KMS-11 (cell line): ENCODE results near the gene RPS21.

ENCODE experiments used
- H2AFZ ChIP-seq: fragments of 200-600 bp; sonication (generic); 2 replicates; pipeline ENCODE4 v1.6.1; 2016; ENCODE audit warnings: antibody characterized with exemption, mixed run types, low read depth
- H3K27ac ChIP-seq: fragments of 200-600 bp; sonication (generic); 2 replicates; pipeline ENCODE4 v1.6.1; 2016; ENCODE audit warnings: mild to moderate bottlenecking, mixed run types
- H3K27me3 ChIP-seq: fragments of 200-600 bp; sonication (generic); 2 replicates; pipeline ENCODE4 v1.6.1; 2017; ENCODE audit warnings: mild to moderate bottlenecking, low read depth, mixed run types, moderate library complexity; ENCODE audit not compliant: insufficient read depth
- H3K36me3 ChIP-seq: fragments of 200-600 bp; sonication (generic); 2 replicates; pipeline ENCODE4 v1.6.1; 2017; ENCODE audit warnings: mild to moderate bottlenecking, mixed run types; ENCODE audit not compliant: insufficient read depth
- H3K4me1 ChIP-seq: fragments of 200-600 bp; sonication (generic); 2 replicates; pipeline ENCODE4 v1.6.1; 2016; ENCODE audit warnings: mild to moderate bottlenecking, low read depth, mixed run types; ENCODE audit not compliant: poor library complexity, severe bottlenecking
- H3K4me2 ChIP-seq: fragments of 200-600 bp; sonication (generic); 2 replicates; pipeline ENCODE4 v1.7.0; 2016; ENCODE audit warnings: mild to moderate bottlenecking, mixed run types
- H3K4me3 ChIP-seq: fragments of 200-600 bp; sonication (generic); IDR thresholded peaks from 2 replicates; pipeline ENCODE4 v1.6.1; 2017; ENCODE audit warnings: low read depth, low read length, mixed read lengths; ENCODE audit not compliant: insufficient read depth
- H3K79me2 ChIP-seq: fragments of 200-600 bp; sonication (generic); 2 replicates; pipeline ENCODE4 v1.6.1; 2016; ENCODE audit warnings: low read depth, mixed run types; ENCODE audit not compliant: insufficient read depth
- H3K9ac ChIP-seq: fragments of 200-600 bp; sonication (generic); 2 replicates; pipeline ENCODE4 v1.6.1; 2016; ENCODE audit warnings: mild to moderate bottlenecking, mixed run types
- H4K20me1 ChIP-seq: fragments of 200-600 bp; sonication (generic); 2 replicates; pipeline ENCODE4 v1.6.1; 2016; ENCODE audit warnings: mild to moderate bottlenecking, mixed run types; ENCODE audit not compliant: insufficient read depth
- TF ChIP-seq, protein P1 (sequence below): fragments of 200-600 bp; sonication (generic); conservative IDR thresholded peaks from 2 replicates; pipeline ENCODE4 v1.6.1; 2017; ENCODE audit warnings: low read depth, mild to moderate bottlenecking, antibody characterized with exemption, low read length, moderate library complexity, mixed read lengths

The RPS21 gene

DNA sequence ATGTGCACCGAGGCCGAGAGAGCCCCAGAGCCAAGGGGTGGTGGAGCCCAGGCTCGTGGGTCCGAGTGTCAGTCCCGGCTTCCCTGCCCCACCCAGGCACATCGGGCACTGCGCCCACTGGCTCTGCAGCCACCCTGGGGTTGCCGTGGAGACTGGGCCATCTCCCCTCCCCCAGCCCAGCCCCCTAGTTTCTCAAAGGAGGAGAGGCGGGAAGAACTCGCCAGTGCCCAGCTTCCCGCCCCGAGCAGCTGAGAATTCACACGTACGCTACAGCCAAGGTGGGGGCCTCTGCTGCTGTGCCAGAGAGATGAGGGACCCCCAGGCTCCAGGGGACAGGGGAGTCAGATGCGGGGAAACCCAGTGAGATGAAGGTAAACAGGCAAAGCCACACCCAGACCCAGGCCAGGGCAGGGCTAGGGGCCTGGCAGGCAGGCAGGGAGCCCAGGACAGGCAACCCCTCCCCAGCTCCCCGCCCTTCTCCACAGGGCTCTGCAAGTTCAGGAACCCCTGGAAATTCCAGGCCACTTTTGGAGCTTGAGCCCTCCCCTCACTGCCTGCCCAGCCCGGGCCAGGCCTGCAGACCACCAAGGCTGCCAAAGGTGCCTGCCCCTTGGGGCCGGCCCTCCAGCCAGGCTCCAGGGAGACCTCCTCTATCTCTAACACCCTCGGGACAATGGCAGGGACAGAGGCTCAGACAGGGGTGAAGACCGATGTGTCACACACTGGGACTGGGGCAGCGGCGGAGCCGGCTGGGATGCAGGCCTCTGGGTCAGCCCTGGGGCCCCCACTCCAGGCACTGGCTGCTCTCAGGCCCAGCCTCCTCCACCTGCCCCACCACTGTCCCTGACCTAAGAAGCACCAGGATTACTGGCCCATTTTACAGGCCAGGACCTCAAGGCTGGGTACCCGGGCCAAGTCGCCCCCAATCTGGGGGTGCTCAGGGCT is 25.8 kb upstream of the RPS21 start:
- Histone ChIP-seq H3K36me3 (no peaks in the 10 kb centered on the region), H3K27me3 (no peaks in the 10 kb centered on the region; the same call in 1 of the 2 replicates), H3K27ac (no peak overlapping the region), H3K4me3 (no peak overlapping the region), H3K79me2 (no peaks in the 10 kb centered on the region; the same call in 1 of the 2 replicates), H3K9ac (no peak overlapping the region), H3K4me1 (peaks cover 11% of the 10 kb centered on the region), H4K20me1 (no peaks in the 10 kb centered on the region), H2AFZ (no peak overlapping the region), H3K4me2 (no peak overlapping the region)
- TF ChIP-seq, protein P1, sequence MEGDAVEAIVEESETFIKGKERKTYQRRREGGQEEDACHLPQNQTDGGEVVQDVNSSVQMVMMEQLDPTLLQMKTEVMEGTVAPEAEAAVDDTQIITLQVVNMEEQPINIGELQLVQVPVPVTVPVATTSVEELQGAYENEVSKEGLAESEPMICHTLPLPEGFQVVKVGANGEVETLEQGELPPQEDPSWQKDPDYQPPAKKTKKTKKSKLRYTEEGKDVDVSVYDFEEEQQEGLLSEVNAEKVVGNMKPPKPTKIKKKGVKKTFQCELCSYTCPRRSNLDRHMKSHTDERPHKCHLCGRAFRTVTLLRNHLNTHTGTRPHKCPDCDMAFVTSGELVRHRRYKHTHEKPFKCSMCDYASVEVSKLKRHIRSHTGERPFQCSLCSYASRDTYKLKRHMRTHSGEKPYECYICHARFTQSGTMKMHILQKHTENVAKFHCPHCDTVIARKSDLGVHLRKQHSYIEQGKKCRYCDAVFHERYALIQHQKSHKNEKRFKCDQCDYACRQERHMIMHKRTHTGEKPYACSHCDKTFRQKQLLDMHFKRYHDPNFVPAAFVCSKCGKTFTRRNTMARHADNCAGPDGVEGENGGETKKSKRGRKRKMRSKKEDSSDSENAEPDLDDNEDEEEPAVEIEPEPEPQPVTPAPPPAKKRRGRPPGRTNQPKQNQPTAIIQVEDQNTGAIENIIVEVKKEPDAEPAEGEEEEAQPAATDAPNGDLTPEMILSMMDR: no peak

DNA sequence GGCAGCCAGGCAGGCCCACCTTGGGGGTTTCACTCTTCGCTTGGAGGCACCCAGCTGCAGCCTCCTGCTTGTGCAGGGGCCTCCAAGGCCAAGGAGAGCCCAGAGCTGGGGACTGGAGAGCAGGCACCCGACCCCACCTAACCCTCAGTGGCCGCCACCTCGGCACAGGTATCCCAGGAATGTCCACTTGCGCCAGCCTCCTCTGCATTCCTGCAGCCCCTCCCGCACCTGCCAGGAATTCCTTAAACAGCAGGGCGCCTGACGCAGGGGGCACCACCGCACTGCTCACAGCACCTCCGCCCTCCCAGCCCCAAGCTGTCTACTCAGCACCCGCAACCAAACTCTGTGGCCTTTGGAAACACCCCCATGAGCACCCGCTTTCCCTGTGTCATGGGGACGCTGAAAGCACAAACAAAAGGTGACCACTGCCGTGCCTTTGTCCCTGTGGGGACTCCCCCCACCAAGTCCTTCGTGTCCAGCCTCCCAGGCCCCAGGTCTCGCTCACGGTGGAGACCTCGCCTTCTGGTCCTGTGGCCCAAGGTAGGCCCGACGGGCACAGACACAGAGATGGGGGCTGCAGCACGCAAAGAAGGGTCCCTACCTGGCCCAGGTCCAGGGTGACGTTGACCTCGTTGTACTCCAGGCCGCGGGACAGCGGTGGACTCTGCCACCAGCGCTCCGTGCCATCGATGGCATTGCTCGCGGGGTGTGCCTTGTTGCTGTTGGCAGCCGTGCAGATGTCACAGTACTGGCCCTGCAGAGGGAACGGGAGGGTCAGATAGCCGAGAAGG is 24.9 kb upstream of the RPS21 start:
- no peak overlapping the region for H2AFZ ChIP-seq

DNA sequence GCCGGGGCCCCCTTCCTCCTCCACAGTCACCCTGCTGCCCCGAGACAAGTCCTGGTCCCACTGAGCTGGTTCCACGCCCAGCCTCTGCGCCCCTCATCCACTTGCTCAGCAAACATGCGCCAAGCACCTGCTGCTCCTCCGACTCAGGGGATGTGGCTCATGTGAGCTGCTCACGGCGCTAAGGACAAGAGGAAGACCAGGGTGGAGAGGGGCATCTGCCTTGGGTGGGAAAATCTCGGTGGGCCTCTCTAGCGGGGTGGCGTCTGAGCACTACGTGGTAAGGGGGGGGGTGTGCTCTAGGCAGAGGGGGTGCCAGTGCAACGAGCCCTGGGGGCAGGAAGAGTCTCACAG is 24.3 kb upstream of the RPS21 start:
- no peak overlapping the region for H2AFZ ChIP-seq
- H3K27me3 ChIP-seq: peaks cover 2% of the 10 kb centered on the region
- H3K9ac ChIP-seq: no peak overlapping the region
- no peak overlapping the region for H3K4me2 ChIP-seq
- H3K4me3 ChIP-seq: no peak overlapping the region
- no peaks in the 10 kb centered on the region; the same call in 1 of the 2 replicates for H3K79me2 ChIP-seq
- peaks cover 14% of the 10 kb centered on the region for H3K4me1 ChIP-seq
- no peak overlapping the region for H3K27ac ChIP-seq
- no peaks in the 10 kb centered on the region for H4K20me1 ChIP-seq
- TF ChIP-seq, protein P1: no peak
- no peaks in the 10 kb centered on the region for H3K36me3 ChIP-seq

More for the DNA sequence above, 24.9 kb upstream of the RPS21 start:
- Histone ChIP-seq H3K4me3 (no peak overlapping the region), H3K79me2 (no peaks in the 10 kb centered on the region; the same call in 1 of the 2 replicates), H3K4me2 (no peak overlapping the region), H3K9ac (no peak overlapping the region), H3K27ac (no peak overlapping the region), H4K20me1 (no peaks in the 10 kb centered on the region), H3K27me3 (no peaks in the 10 kb centered on the region; the same call in 1 of the 2 replicates), H3K4me1 (peaks cover 12% of the 10 kb centered on the region), H3K36me3 (no peaks in the 10 kb centered on the region)
- TF ChIP-seq, protein P1: no peak

DNA sequence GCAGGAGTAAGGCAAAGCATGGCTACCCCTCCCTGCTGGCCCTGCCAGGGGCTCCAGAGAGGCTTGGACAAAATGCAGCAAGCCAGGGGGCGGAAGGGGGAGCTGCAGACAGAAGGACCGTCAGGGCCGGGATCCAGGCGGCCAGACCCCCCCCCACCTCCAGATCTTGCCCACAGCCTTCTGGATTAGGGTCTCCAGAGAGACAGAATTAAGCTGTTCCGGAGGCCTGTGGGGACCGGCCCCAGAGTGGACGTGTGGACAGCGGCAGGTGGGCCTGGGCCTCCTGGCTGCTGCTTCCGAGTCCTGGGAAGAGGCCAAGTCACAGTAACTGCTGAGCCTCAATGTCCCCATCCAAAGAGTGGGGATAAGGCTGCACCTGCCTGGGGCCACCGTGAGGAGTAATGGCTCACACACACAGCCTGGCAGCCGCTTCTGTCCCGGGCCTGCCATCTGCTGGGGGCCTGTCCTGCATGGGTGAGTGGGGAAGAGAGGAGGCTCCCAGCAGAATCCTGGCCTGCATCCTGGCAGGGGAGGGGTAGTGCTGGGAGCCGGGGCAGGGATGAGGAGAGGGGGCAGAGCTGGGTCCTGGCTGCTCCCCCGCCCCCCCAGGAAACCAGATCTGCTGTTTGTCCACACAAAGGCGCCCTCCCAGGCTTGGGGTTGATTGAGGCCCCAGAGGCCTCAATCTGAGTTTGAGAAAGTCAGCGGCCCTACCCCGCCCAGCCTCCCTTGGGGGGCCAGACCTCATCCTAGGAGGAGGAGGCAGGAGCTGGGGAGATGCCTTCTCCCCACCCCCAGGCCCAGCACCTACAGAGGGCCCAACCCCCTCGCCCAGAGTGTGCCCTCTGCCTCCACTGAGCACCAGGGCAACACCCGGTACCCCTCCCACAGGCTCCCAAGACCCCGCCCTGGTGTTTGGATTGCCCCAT is 23.6 kb upstream of the RPS21 start:
- no peak overlapping the region for H3K4me2 ChIP-seq
- no peak overlapping the region for H2AFZ ChIP-seq
- TF ChIP-seq, protein P1: no peak
- no peak overlapping the region for H3K4me3 ChIP-seq
- H3K36me3 ChIP-seq: no peaks in the 10 kb centered on the region
- H3K4me1 ChIP-seq: peaks cover 21% of the 10 kb centered on the region
- no peaks in the 10 kb centered on the region for H4K20me1 ChIP-seq
- H3K9ac ChIP-seq: no peak overlapping the region
- no peaks in the 10 kb centered on the region; the same call in 1 of the 2 replicates for H3K79me2 ChIP-seq
- no peak overlapping the region for H3K27ac ChIP-seq
- peaks cover 9% of the 10 kb centered on the region for H3K27me3 ChIP-seq
